Brain microvascular endothelial cell (primary cell): ENCODE results near the gene IGFBP4.

Experiments used
- DNase-seq: peaks from one replicate; pipeline ENCODE4 v3.0.0-alpha.2; 2020
- H3K27ac ChIP-seq: fragments of 250-450 bp; sonication (Bioruptor Pico); 2 replicates; pipeline ENCODE4 v1.5.1; 2020; ENCODE audit warnings: mild to moderate bottlenecking, moderate library complexity
- H3K27me3 ChIP-seq: fragments of 250-450 bp; sonication (Bioruptor Pico); replicated peaks from 2 replicates; pipeline ENCODE4 v1.5.1; 2020; ENCODE audit warnings: mild to moderate bottlenecking
- H3K36me3 ChIP-seq: fragments of 250-450 bp; sonication (Bioruptor Pico); replicated peaks from 2 replicates; pipeline ENCODE4 v1.5.1; 2020; ENCODE audit warnings: mild to moderate bottlenecking
- H3K4me3 ChIP-seq: 2 replicates; pipeline ENCODE4 v1.5.1; 2011; ENCODE audit warnings: low read depth, mild to moderate bottlenecking, control low read depth, low read length, moderate library complexity
- in situ Hi-C: cut with HindIII; loops from 2 replicates; pipeline ENCODE4 v1.10.0; 2017; ENCODE audit warnings: low sequenced_read_pairs, low pct_ligation_motif_present
- TF ChIP-seq, protein P1 (sequence below): IDR thresholded peaks from 2 replicates; pipeline ENCODE4 v1.5.1; 2011; ENCODE audit warnings: low read depth, mild to moderate bottlenecking, moderate library complexity, low read length, control low read depth, inconsistent platforms; ENCODE audit errors: missing control alignments

IGFBP4 gene

DNA sequence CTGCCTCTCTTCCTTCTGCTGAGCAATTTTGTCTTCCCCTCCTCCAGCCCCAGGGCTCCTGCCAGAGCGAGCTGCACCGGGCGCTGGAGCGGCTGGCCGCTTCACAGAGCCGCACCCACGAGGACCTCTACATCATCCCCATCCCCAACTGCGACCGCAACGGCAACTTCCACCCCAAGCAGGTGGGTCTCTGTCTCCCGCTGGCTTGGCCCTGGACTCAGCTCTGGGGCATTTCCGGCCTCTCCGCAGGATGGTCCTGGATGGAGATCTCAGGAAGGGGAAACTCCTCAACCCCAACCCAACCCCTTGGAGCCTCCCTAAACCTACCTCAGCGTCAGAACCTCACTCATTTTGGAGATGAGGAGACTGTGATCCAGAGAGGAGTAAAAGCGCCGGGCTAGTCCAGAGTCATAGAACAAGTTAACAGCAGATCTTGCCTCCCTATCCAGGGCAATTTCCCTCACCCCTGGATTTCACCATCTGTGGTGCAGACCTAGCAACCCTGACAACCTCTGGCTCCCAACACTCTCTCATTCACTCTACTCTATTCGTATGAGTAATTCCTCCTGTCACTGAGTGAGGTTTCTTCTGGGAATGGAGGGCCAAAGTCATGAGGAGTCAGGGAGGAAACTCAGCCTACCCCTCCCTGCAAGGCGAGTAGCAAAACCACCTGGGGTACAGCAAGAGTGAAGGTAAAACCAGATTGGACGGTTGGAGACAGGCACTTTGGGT lies 10.8 kb downstream of the IGFBP4 start:
- DNase-seq: no peak
- in situ Hi-C loops: no loop called here
- Histone ChIP-seq H3K4me3 (no peak overlapping the region), H3K36me3 (peaks cover 88% of the 10 kb centered on the region), H3K27me3 (no peaks in the 10 kb centered on the region), H3K27ac (no peak overlapping the region)
- TF ChIP-seq, protein P1, sequence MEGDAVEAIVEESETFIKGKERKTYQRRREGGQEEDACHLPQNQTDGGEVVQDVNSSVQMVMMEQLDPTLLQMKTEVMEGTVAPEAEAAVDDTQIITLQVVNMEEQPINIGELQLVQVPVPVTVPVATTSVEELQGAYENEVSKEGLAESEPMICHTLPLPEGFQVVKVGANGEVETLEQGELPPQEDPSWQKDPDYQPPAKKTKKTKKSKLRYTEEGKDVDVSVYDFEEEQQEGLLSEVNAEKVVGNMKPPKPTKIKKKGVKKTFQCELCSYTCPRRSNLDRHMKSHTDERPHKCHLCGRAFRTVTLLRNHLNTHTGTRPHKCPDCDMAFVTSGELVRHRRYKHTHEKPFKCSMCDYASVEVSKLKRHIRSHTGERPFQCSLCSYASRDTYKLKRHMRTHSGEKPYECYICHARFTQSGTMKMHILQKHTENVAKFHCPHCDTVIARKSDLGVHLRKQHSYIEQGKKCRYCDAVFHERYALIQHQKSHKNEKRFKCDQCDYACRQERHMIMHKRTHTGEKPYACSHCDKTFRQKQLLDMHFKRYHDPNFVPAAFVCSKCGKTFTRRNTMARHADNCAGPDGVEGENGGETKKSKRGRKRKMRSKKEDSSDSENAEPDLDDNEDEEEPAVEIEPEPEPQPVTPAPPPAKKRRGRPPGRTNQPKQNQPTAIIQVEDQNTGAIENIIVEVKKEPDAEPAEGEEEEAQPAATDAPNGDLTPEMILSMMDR: no peak

DNA sequence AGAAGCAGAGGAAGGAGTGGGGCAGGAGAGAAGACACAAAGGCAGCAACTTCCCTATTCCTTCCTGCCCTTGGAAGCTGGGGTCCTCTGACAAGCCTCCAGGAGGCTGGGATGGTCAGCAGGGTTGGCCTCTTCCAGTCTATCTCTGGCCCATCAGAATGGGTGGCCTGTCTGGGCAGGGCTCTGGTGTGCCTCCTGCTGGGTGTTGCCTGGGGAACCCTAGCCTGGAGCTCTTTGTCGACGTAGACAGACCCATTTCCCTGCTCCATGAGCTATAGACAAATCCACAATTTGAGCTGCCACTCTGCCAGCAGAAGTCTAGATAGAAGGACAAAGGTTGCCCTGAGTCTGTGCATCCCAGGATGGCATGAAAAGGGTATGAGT lies 11.4 kb downstream of the IGFBP4 start:
- in situ Hi-C loops: no loop called here
- no peak overlapping the region for H3K4me3 ChIP-seq
- no peak overlapping the region for H3K27ac ChIP-seq
- no peaks in the 10 kb centered on the region for H3K27me3 ChIP-seq
- TF ChIP-seq, protein P1: no peak
- peaks cover 90% of the 10 kb centered on the region for H3K36me3 ChIP-seq
- DNase-seq: no peak

DNA sequence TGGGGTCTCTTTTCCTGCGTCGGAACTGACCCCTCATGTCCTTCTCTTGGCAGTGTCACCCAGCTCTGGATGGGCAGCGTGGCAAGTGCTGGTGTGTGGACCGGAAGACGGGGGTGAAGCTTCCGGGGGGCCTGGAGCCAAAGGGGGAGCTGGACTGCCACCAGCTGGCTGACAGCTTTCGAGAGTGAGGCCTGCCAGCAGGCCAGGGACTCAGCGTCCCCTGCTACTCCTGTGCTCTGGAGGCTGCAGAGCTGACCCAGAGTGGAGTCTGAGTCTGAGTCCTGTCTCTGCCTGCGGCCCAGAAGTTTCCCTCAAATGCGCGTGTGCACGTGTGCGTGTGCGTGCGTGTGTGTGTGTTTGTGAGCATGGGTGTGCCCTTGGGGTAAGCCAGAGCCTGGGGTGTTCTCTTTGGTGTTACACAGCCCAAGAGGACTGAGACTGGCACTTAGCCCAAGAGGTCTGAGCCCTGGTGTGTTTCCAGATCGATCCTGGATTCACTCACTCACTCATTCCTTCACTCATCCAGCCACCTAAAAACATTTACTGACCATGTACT lies 13.2 kb downstream of the IGFBP4 start:
- DNase-seq: no peak
- Histone ChIP-seq H3K36me3 (peaks cover 78% of the 10 kb centered on the region), H3K27ac (no peak overlapping the region), H3K4me3 (no peak overlapping the region), H3K27me3 (no peaks in the 10 kb centered on the region)
- TF ChIP-seq, protein P1: no peak
- in situ Hi-C loops: no loop called here

DNA sequence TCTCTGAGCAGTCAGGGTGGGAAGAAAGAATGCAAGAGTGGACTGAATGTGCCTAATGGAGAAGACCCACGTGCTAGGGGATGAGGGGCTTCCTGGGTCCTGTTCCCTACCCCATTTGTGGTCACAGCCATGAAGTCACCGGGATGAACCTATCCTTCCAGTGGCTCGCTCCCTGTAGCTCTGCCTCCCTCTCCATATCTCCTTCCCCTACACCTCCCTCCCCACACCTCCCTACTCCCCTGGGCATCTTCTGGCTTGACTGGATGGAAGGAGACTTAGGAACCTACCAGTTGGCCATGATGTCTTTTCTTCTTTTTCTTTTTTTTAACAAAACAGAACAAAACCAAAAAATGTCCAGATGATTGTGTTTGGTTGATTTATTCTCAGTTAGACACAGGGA lies 14.1 kb downstream of the IGFBP4 start:
- H3K27ac ChIP-seq: no peak overlapping the region
- no peak overlapping the region for H3K4me3 ChIP-seq
- no peak for DNase-seq
- H3K27me3 ChIP-seq: no peaks in the 10 kb centered on the region
- peaks cover 72% of the 10 kb centered on the region for H3K36me3 ChIP-seq
- TF ChIP-seq, protein P1: no peak
- in situ Hi-C loops: no loop called here

DNA sequence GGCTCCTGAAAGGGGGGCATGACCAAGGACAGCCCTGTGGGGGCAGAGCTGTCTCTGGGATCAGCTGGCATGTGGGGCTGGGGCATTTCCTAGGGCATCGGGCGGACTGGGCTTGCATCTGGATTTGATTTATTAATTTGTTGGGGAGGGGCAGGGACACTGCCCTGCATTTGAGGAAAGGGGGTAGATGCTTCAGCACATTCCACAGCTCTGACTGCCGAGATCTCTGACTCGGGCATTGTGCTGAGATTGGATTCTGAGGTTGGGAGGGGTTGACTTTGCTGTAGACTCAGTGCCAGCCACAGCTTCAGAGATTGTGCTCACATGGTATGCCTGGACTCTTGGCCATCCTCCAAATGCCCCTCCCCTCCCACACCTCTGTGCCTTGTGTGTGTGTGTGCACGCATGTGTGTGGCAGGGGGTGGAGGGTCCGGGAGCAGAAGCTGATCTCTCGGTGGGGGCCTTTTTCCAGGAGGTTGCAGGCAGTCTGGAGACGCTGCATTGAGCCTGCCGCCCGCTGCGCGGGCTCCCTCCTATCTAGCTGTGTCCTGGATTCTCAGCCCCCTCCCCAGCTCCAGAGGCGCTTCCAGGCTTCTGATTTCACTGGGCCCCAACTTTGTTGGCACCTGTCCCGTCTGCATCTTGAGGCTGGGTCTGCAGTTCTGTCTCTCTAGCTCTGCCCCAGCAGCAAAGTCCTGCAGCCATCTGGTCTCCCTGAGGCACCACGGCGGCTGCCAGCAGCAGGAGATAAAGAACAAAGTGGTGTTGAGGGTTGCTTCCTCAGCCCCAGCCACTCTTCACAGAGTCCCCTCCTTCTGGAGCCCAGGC lies 14.9 kb downstream of the IGFBP4 start:
- H3K36me3 ChIP-seq: peaks cover 64% of the 10 kb centered on the region
- H3K27ac ChIP-seq: no peak overlapping the region
- TF ChIP-seq, protein P1: no peak
- in situ Hi-C loops: no loop called here
- no peak for DNase-seq
- H3K4me3 ChIP-seq: no peak overlapping the region
- no peaks in the 10 kb centered on the region for H3K27me3 ChIP-seq
